IMR-90 (cell line): ENCODE measurements around the gene NATD1. TPM values are rescaled to one million over a fixed set of nuclear protein-coding genes. Genes with fewer than 3 reads are reported as not detected.

Source experiments
- ATAC-seq: fragments of 200-7000 bp; cut with Tn5 transposase; 2 replicates; pipeline ENCODE4 v1.9.1; 2020; ENCODE audit warnings: low read depth, mild to moderate bottlenecking, moderate library complexity
- BruUV-seq: library from RNA; stranded (reverse); fragments of 400-500 nt; replicated peaks from 2 replicates; lab custom pipeline; 2021; lab: Mats Ljungman, UMichigan
- CTCF ChIA-PET: fragments of 300-600 bp; formaldehyde crosslinking; extraction: SDS; loops from one replicate; lab custom pipeline; 2021; ENCODE audit warnings: antibody characterized with exemption; lab: Yijun Ruan, JAX
- POLR2A ChIA-PET: fragments of 300-600 bp; sonication (Branson Sonifier 250); formaldehyde crosslinking; loops from one replicate; lab custom pipeline; 2022; ENCODE audit warnings: antibody characterized with exemption; ENCODE audit not compliant: unreplicated experiment; lab: Charles Lee
- DNase-seq: peaks from one replicate; pipeline ENCODE4 v3.0.0; 2013
- H2AFZ ChIP-seq: replicated peaks from 2 replicates; pipeline ENCODE3; 2013; ENCODE audit warnings: low read length, mild to moderate bottlenecking; ENCODE audit not compliant: poor library complexity
- H2AK5ac ChIP-seq: 2 replicates; pipeline ENCODE4 v1.6.1; 2013; ENCODE audit warnings: low read depth, low read length, inconsistent platforms
- H2AK9ac ChIP-seq: replicated peaks from 2 replicates; pipeline ENCODE3; 2013; ENCODE audit warnings: mild to moderate bottlenecking, low read depth, low read length, moderate library complexity; ENCODE audit not compliant: poor library complexity
- H2BK120ac ChIP-seq: 2 replicates; pipeline ENCODE4 v1.6.1; 2013; ENCODE audit warnings: low read depth, low read length, inconsistent platforms
- H2BK15ac ChIP-seq: 3 replicates; pipeline ENCODE4 v1.6.1; 2013; ENCODE audit warnings: low read depth, low read length, inconsistent platforms
- H2BK20ac ChIP-seq: 2 replicates; pipeline ENCODE4 v1.6.1; 2013; ENCODE audit warnings: low read depth, mild to moderate bottlenecking, inconsistent platforms, low read length, moderate library complexity
- H2BK5ac ChIP-seq: 2 replicates; pipeline ENCODE4 v1.6.1; 2013; ENCODE audit warnings: mild to moderate bottlenecking, low read depth, low read length, inconsistent platforms; ENCODE audit not compliant: poor library complexity, severe bottlenecking
- H3K14ac ChIP-seq: replicated peaks from 2 replicates; pipeline ENCODE4 v1.6.1; 2013; ENCODE audit warnings: low read depth, low read length, inconsistent platforms
- H3K18ac ChIP-seq: 2 replicates; pipeline ENCODE4 v1.6.1; 2013; ENCODE audit warnings: low read depth, low read length, control low read depth
- H3K23ac ChIP-seq: 2 replicates; pipeline ENCODE4 v1.6.1; 2013; ENCODE audit warnings: low read depth, low read length, inconsistent platforms
- H3K27ac ChIP-seq: 2 replicates; pipeline ENCODE4 v1.5.1; 2013; ENCODE audit warnings: mild to moderate bottlenecking, control low read depth, low read length; ENCODE audit not compliant: insufficient read depth
- H3K27me3 ChIP-seq: 2 replicates; pipeline ENCODE4 v1.6.1; 2013; ENCODE audit warnings: low read length; ENCODE audit not compliant: control insufficient read depth, insufficient read depth
- H3K36me3 ChIP-seq: 2 replicates; pipeline ENCODE4 v1.6.1; 2013; ENCODE audit warnings: low read length, mixed read lengths; ENCODE audit not compliant: control insufficient read depth, insufficient read depth
- H3K4ac ChIP-seq: 2 replicates; pipeline ENCODE4 v1.6.1; 2013; ENCODE audit warnings: low read depth, low read length, inconsistent platforms
- H3K4me1 ChIP-seq: 2 replicates; pipeline ENCODE4 v1.6.1; 2013; ENCODE audit warnings: low read length, mixed read lengths; ENCODE audit not compliant: control insufficient read depth, insufficient read depth
- H3K4me2 ChIP-seq: 2 replicates; pipeline ENCODE4 v1.6.1; 2013; ENCODE audit warnings: low read depth, mild to moderate bottlenecking, control low read depth, low read length, moderate library complexity
- H3K4me3 ChIP-seq: 2 replicates; pipeline ENCODE4 v1.5.1; 2013; ENCODE audit warnings: low read depth, mild to moderate bottlenecking, control low read depth, low read length, moderate library complexity; ENCODE audit not compliant: insufficient read depth
- H3K56ac ChIP-seq: 2 replicates; pipeline ENCODE4 v1.6.1; 2013; ENCODE audit warnings: low read length, inconsistent platforms; ENCODE audit not compliant: insufficient read depth; ENCODE audit errors: extremely low read depth
- H3K79me1 ChIP-seq, 2 experiments: 2 replicates each; pipeline ENCODE4 v1.6.1; 2013; ENCODE audit warnings: low read length in 2 of 2, inconsistent platforms in 1 of 2, low read depth in 1 of 2
- H3K9ac ChIP-seq: 2 replicates; pipeline ENCODE4 v1.6.1; 2013; ENCODE audit warnings: low read depth, low read length, control low read depth
- H3K9me1 ChIP-seq: 2 replicates; pipeline ENCODE4 v1.6.1; 2013; ENCODE audit warnings: low read length, inconsistent platforms; ENCODE audit not compliant: insufficient read depth
- H3K9me3 ChIP-seq: 2 replicates; pipeline ENCODE4 v1.6.1; 2013; ENCODE audit warnings: low read length; ENCODE audit not compliant: control insufficient read depth, insufficient read depth
- H4K20me1 ChIP-seq: 2 replicates; pipeline ENCODE4 v1.6.1; 2013; ENCODE audit warnings: low read length, inconsistent platforms; ENCODE audit not compliant: insufficient read depth
- H4K5ac ChIP-seq: 2 replicates; pipeline ENCODE4 v1.6.1; 2013; ENCODE audit warnings: mild to moderate bottlenecking, low read depth, low read length, control low read depth
- H4K8ac ChIP-seq, 2 experiments: 2 replicates each; pipeline ENCODE4 v1.6.1; 2013; ENCODE audit warnings: low read depth in 2 of 2, low read length in 2 of 2, control low read depth in 1 of 2, inconsistent platforms in 1 of 2
- H4K91ac ChIP-seq: 2 replicates; pipeline ENCODE4 v1.6.1; 2013; ENCODE audit warnings: low read depth, low read length, inconsistent platforms; ENCODE audit not compliant: insufficient read depth
- CEBPB ChIP-seq: IDR thresholded peaks from 2 replicates; pipeline ENCODE4 v1.6.1; 2012; ENCODE audit warnings: low read depth, low read length, improper control_type of control experiment
- CHD1 ChIP-seq: IDR thresholded peaks from 2 replicates; pipeline ENCODE4 v1.6.1; 2012; ENCODE audit warnings: low read depth, low read length, improper control_type of control experiment
- ELK1 ChIP-seq: fragments of 150-350 bp; IDR thresholded peaks from 2 replicates; pipeline ENCODE4 v1.6.1; 2016; ENCODE audit warnings: low read depth, mild to moderate bottlenecking, low read length, moderate library complexity, borderline replicate concordance
- FOS ChIP-seq: fragments of 150-350 bp; IDR thresholded peaks from 2 replicates; pipeline ENCODE4 v1.6.1; 2016; ENCODE audit warnings: low read depth, low read length
- MAFK ChIP-seq: IDR thresholded peaks from 2 replicates; pipeline ENCODE4 v1.6.1; 2012; ENCODE audit warnings: low read depth, low read length, improper control_type of control experiment
- MAZ ChIP-seq: IDR thresholded peaks from 2 replicates; pipeline ENCODE4 v1.6.1; 2012; ENCODE audit warnings: low read depth, mild to moderate bottlenecking, low read length, improper control_type of control experiment, moderate library complexity, borderline replicate concordance
- MXI1 ChIP-seq: IDR thresholded peaks from 2 replicates; pipeline ENCODE4 v1.6.1; 2012; ENCODE audit warnings: low read depth, mild to moderate bottlenecking, low read length, moderate library complexity, borderline replicate concordance
- NFE2L2 ChIP-seq: fragments of 150-350 bp; IDR thresholded peaks from 2 replicates; pipeline ENCODE4 v1.6.1; 2016; ENCODE audit warnings: low read depth, mild to moderate bottlenecking, low read length
- POLR2A ChIP-seq: IDR thresholded peaks from 2 replicates; pipeline ENCODE4 v1.6.1; 2012; ENCODE audit warnings: mild to moderate bottlenecking, low read depth, low read length
- RAD21 ChIP-seq: IDR thresholded peaks from 2 replicates; pipeline ENCODE4 v1.6.1; 2012; ENCODE audit warnings: low read length, improper control_type of control experiment
- RFX5 ChIP-seq: IDR thresholded peaks from 2 replicates; pipeline ENCODE4 v1.8.0; 2012; ENCODE audit warnings: low read depth, mild to moderate bottlenecking, low read length, moderate library complexity
- SMC3 ChIP-seq: fragments of 150-350 bp; IDR thresholded peaks from 2 replicates; pipeline ENCODE4 v1.6.1; 2016; ENCODE audit warnings: low read depth, mild to moderate bottlenecking, antibody characterized with exemption, low read length, moderate library complexity
- USF2 ChIP-seq: fragments of 150-350 bp; IDR thresholded peaks from 2 replicates; pipeline ENCODE4 v1.6.1; 2017; ENCODE audit warnings: mild to moderate bottlenecking, antibody characterized with exemption, low read length, low read depth
- WGBS, 2 experiments: methylation state at CpG; one replicate each; pipeline versions ENCODE4 v1.1.5 to v1.1.7; 2013; ENCODE audit warnings: missing lambda C conversion rate in 2 of 2; ENCODE audit not compliant: insufficient read length in 1 of 2; ENCODE audit errors: extremely low coverage in 2 of 2; 5-methylcytosine and 5-hydroxymethylcytosine counted together
- dilution Hi-C: fragments of 300-500 bp; cut with HindIII; formaldehyde crosslinking; loops from one replicate; pipeline ENCODE4 v1.14.3; 2018; ENCODE audit warnings: low sequenced_read_pairs; ENCODE audit not compliant: unreplicated experiment
- in situ Hi-C: fragments of 300-500 bp; cut with MboI; formaldehyde crosslinking; loops from 3 replicates; pipeline ENCODE4 v1.14.3; 2019; ENCODE audit warnings: low sequenced_read_pairs, inconsistent platforms, mixed read lengths
- intact Hi-C: fragments of 100-400 bp; cut with micrococcal nuclease; formaldehyde crosslinking; loops from 2 replicates; pipeline ENCODE4 v1.10.0; 2022
- polyA plus RNA-seq, 3 experiments: library from polyadenylated mRNA; depleted of rRNA; stranded (reverse); fragments of >200 nt; gene quantifications; 2 replicates each; pipeline ENCODE4 v1.2.3, GENCODE V29; 2012; ENCODE audit warnings: low replicate concordance in 1 of 3
- total RNA-seq: library from RNA; depleted of rRNA; stranded (reverse); fragments of >200 nt; gene quantifications from 2 replicates; pipeline ENCODE4 v1.2.3, GENCODE V29; 2012

NATD1 gene
- total and polyA plus RNA-seq, 2 of the 4 experiments (the other 2 are of a cell fraction), result 0.90 to 4.3 TPM

GRCh38 chr17:21272250-21272649, 19.0 kb upstream of the NATD1 start (continued):
- TF ChIP-seq ELK1 (no peak), RAD21 (no peak), MAFK (no peak), SMC3 (no peak), MAZ (no peak)

GRCh38 chr17:21271454-21272183, 18.4 kb upstream of the NATD1 start:
- Histone ChIP-seq H3K9me3 (no peaks in the 10 kb centered on the region), H3K14ac (no peak overlapping the region), H3K79me1 (no peaks in the 10 kb centered on the region; a peak in 1 of 4 replicates), H4K20me1 (no peaks in the 10 kb centered on the region), H2AK9ac (no peak overlapping the region), H3K56ac (no peak overlapping the region), H4K5ac (no peak overlapping the region), H2BK15ac (no peak overlapping the region), H3K23ac (no peak overlapping the region), H3K27me3 (no peaks in the 10 kb centered on the region), H3K4ac (no peak overlapping the region), H3K9ac (no peak overlapping the region), H2BK120ac (no peak overlapping the region), H3K18ac (no peak overlapping the region), H3K27ac (no peak overlapping the region), H3K9me1 (no peaks in the 10 kb centered on the region), H4K91ac (no peak overlapping the region), H2AFZ (no peak overlapping the region), H3K4me2 (no peak overlapping the region), H3K4me1 (peaks cover 11% of the 10 kb centered on the region), H3K36me3 (no peaks in the 10 kb centered on the region), H2BK5ac (no peak overlapping the region), H2BK20ac (no peak overlapping the region), H4K8ac (no peak overlapping the region), H3K4me3 (no peak overlapping the region), H2AK5ac (no peak overlapping the region)
- dilution Hi-C loops (no loop called here), intact Hi-C loops (no loop called here), in situ Hi-C loops (no loop called here)
- CTCF ChIA-PET, result no interaction called here
- DNase-seq (no peak), ATAC-seq (no peak)
- POLR2A ChIA-PET, result no interaction called here
- BruUV-seq, result no TSS peak
- WGBS, 2 experiments, result no CpG with 5 or more reads among the region's 10 CpGs
- TF ChIP-seq RFX5 (no peak), MAFK (no peak), NFE2L2 (no peak), POLR2A (no peak), CHD1 (no peak), MXI1 (no peak), FOS (no peak), USF2 (no peak), CEBPB (no peak), ELK1 (no peak)
